Amniotic stem cell (primary cell): ENCODE data around the gene GTSE1.

Experiments
- DNase-seq: peaks from one replicate; lab custom pipeline; 2025; lab: John Stamatoyannopoulos, UW

The GTSE1 gene

DNA sequence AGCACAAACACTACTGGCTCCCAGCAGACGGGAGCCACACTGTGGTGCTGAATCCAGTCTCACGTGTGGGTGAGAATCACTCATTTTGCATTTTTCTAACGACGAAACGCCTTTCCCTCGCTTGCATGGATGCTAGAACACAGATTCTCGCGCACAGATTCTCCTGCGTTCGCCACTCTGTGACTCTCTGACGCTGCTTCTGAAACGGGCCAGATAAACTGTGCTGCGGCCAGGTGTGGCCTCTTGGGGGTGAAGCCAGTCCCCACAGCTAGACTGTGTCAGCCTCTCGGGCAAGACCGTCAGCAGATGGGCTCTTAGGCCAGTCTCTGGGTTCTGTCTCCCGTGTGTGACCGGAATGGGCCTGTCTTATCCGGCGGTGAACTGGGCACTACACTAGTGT, 83.4 kb downstream of the GTSE1 start:
- DNase-seq = no peak
